Fibroblast of lung (primary cell): ENCODE data around the gene ARHGAP6. TPM values are rescaled to one million over a fixed set of nuclear protein-coding genes. Genes with fewer than 3 reads are reported as not detected.

Experiments
- DNase-seq, 2 donors: peaks; one replicate each; pipeline versions ENCODE4 v3.0.0 to v3.0.0-alpha.2; 2010; ENCODE audit warnings: low read depth in 2 of 2
- H2AFZ ChIP-seq: 2 replicates; pipeline ENCODE4 v1.5.1; 2012; ENCODE audit warnings: low read length, control low read depth, inconsistent platforms
- H3K27ac ChIP-seq: 2 replicates; pipeline ENCODE4 v1.5.1; 2011; ENCODE audit warnings: low read length, control low read depth; ENCODE audit not compliant: insufficient read depth
- H3K27me3 ChIP-seq: 2 replicates; pipeline ENCODE4 v1.5.1; 2011; ENCODE audit warnings: mild to moderate bottlenecking, low read length; ENCODE audit not compliant: control insufficient read depth, insufficient read depth
- H3K36me3 ChIP-seq: 2 replicates; pipeline ENCODE4 v1.5.1; 2011; ENCODE audit warnings: low read length; ENCODE audit not compliant: control insufficient read depth, insufficient read depth
- H3K4me1 ChIP-seq: 2 replicates; pipeline ENCODE4 v1.5.1; 2011; ENCODE audit warnings: low read length; ENCODE audit not compliant: control insufficient read depth, insufficient read depth; ENCODE audit errors: extremely low read depth
- H3K4me2 ChIP-seq: 2 replicates; pipeline ENCODE4 v1.5.1; 2011; ENCODE audit warnings: low read length, control low read depth; ENCODE audit not compliant: insufficient read depth; ENCODE audit errors: extremely low read depth
- H3K4me3 ChIP-seq, 4 experiments: fragments of 200-600 bp in 1 of 4; sonication (generic) in 1 of 4; replicated peaks in 1 of 4; 2 replicates each; pipeline ENCODE4 v1.5.1; 2011 to 2016; ENCODE audit warnings: low read length in 4 of 4, low read depth in 3 of 4, mild to moderate bottlenecking in 3 of 4, control low read depth in 2 of 4, inconsistent platforms in 1 of 4, mixed read lengths in 1 of 4; ENCODE audit not compliant: insufficient read depth in 1 of 4; ENCODE audit errors: control extremely low read depth in 1 of 4
- H3K79me2 ChIP-seq: 2 replicates; pipeline ENCODE4 v1.5.1; 2012; ENCODE audit warnings: mild to moderate bottlenecking, low read length, inconsistent platforms; ENCODE audit not compliant: control insufficient read depth, insufficient read depth
- H3K9ac ChIP-seq: 2 replicates; pipeline ENCODE4 v1.5.1; 2011; ENCODE audit warnings: mild to moderate bottlenecking, low read length, control low read depth; ENCODE audit not compliant: insufficient read depth
- H3K9me3 ChIP-seq: 2 replicates; pipeline ENCODE4 v1.5.1; 2012; ENCODE audit warnings: low read depth, low read length; ENCODE audit not compliant: control insufficient read depth, insufficient read depth
- H4K20me1 ChIP-seq: 2 replicates; pipeline ENCODE4 v1.5.1; 2011; ENCODE audit warnings: low read length; ENCODE audit not compliant: control insufficient read depth, insufficient read depth; ENCODE audit errors: extremely low read depth
- CTCF ChIP-seq, 2 donors: IDR thresholded peaks in 1 of 2; conservative IDR thresholded peaks in 1 of 2; 1 replicate in 1 of 2; 2 replicates in 1 of 2; pipeline ENCODE4 v1.5.1; 2011 to 2012; ENCODE audit warnings: low read length in 2 of 2, control low read depth in 1 of 2, inconsistent platforms in 1 of 2, low read depth in 1 of 2, mild to moderate bottlenecking in 1 of 2
- EZH2 ChIP-seq: IDR thresholded peaks from 2 replicates; pipeline ENCODE4 v1.5.1; 2012; ENCODE audit warnings: low read length, control low read depth, mild to moderate bottlenecking; ENCODE audit errors: missing control alignments
- polyA minus RNA-seq: library from RNA; depleted of rRNA, polyadenylated mRNA; stranded (reverse); fragments of >200 nt; gene quantifications from 2 replicates; pipeline ENCODE4 v1.2.3, GENCODE V29; 2011; ENCODE audit warnings: low replicate concordance
- polyA plus RNA-seq, 2 donors: library from polyadenylated mRNA; depleted of rRNA in 1 of 2; stranded (reverse) in 1 of 2; unstranded in 1 of 2; fragments of >200 nt; gene quantifications; 2 replicates each; pipeline ENCODE4 v1.2.1, GENCODE V29; 2011 to 2012; ENCODE audit warnings: missing spikeins in 1 of 2
- total RNA-seq: library from RNA; depleted of rRNA; stranded (reverse); fragments of >200 nt; gene quantifications from 2 replicates; pipeline ENCODE4 v1.2.1, GENCODE V29; 2014

The ARHGAP6 gene
- 6.9 and 11.7 TPM in 2 replicates for total RNA-seq
- 5.9 and 11.5 TPM in 2 replicates for polyA plus RNA-seq
- 4.9 and 8.2 TPM in 2 replicates for polyA plus RNA-seq (2012)
- 20.6 and 26.5 TPM in 2 replicates for polyA minus RNA-seq

- peak; percentile 55 to 77 for DNase-seq
- TF ChIP-seq CTCF (conservative IDR thresholded peaks at IDR 0.05 in 1 of 2, IDR thresholded peaks at IDR 0.05 in 1 of 2; ENCODE audit: low read depth in 1 of 2, low read length in 2 of 2) (no peak), EZH2 (no peak)
- Histone ChIP-seq H3K4me2 (peak within 1 kb of the TSS; percentile 68), H3K9me3 (no peaks in the 10 kb centered on the region), H3K9ac (peak within 1 kb of the TSS; percentile 42), H3K27me3 (no peaks in the 10 kb centered on the region), H3K4me1 (no peaks in the 10 kb centered on the region), H3K79me2 (no peaks in the 10 kb centered on the region), H3K27ac (no peak within 1 kb of the TSS), H2AFZ (peak within 1 kb of the TSS; percentile 64), H4K20me1 (no peaks in the 10 kb centered on the region), H3K4me3 (peak within 1 kb of the TSS; percentile 52 to 67 (median 59)), H3K36me3 (no peaks in the 10 kb centered on the region)
Observed at GRCh38 chrX:11665168-11666111, at the start of gene ARHGAP6. Gene ARHGAP6 (minus strand): TSS chrX:11665920. CDS start chrX:11664828, 1,092 bp downstream.

- DNase-seq = peak in 1 of 2 donors; percentile 41
Observed at GRCh38 chrX:11704725-11705495, 39.2 kb upstream of the ARHGAP6 start.

More at GRCh38 chrX:11704725-11705495, 39.2 kb upstream of the ARHGAP6 start:
- no peak for TF ChIP-seq EZH2
- no peak for TF ChIP-seq CTCF (conservative IDR thresholded peaks at IDR 0.05 in 1 of 2, IDR thresholded peaks at IDR 0.05 in 1 of 2; ENCODE audit: low read depth in 1 of 2, low read length in 2 of 2)
- Histone ChIP-seq H4K20me1 (no peaks in the 10 kb centered on the region), H3K9me3 (no peaks in the 10 kb centered on the region), H3K79me2 (no peaks in the 10 kb centered on the region), H2AFZ (no peak overlapping the region), H3K4me1 (no peaks in the 10 kb centered on the region), H3K27ac (no peak overlapping the region), H3K36me3 (no peaks in the 10 kb centered on the region), H3K9ac (no peak overlapping the region), H3K4me2 (no peak overlapping the region), H3K27me3 (no peaks in the 10 kb centered on the region), H3K4me3 (no peak overlapping the region)
